RCC 7860 (cell line): Measurements from ENCODE around the gene HOXC9.
A peak's percentile ranks its signal among the peaks of the same experiment; 100 is the strongest.

Source experiments
- DNase-seq: peaks from one replicate; pipeline ENCODE4 v3.0.0-alpha.2; 2015; ENCODE audit warnings: low spot score
- FAIRE-seq: peaks from 2 replicates; lab custom pipeline; 2012; peaks lifted over from hg19 to GRCh38; lab: Jason Lieb, UNC

HOXC9 gene

DNA sequence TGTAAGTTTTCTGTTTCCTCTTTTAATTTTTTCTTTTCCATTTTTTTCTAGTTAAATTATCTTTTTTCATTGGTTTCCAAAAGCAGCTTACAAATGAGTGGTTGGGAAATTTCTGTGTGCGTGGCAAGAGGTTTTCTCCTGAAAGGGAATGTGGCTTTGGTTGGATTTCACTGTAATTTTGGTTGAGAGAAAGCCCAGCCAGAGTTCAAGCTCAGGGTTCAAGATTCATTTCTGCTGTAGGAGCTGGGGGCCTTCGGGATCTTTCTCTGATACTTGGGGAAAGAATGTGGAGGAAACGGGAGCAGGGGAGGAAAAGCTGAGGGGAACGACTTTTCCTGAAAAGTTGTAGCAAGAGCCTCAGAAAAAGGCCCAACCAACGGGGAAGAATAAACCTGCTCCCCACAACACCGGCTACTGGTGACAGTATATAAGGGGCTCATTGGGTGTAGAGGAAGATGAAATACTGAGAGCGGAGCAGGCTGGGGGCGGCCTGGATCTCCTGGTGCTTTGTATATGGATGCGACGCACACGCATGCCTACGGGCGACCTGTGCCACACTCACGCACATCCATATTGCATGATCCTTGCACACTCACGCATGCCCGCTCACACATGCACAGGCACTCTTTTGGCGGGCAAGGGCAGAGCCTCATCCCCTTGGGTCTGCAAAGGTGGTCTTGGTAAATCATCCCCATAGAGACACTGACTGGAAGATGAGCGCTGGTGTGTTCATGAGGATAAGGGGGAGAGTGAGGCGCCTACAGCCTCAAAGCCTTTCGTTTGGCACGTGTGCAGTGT, 13.1 kb upstream of the HOXC9 start:
- DNase-seq (no peak), FAIRE-seq (no peak)

GRCh38 chr12:53987787-53988230, 12.2 kb upstream of the HOXC9 start:
- no peak for FAIRE-seq

DNA sequence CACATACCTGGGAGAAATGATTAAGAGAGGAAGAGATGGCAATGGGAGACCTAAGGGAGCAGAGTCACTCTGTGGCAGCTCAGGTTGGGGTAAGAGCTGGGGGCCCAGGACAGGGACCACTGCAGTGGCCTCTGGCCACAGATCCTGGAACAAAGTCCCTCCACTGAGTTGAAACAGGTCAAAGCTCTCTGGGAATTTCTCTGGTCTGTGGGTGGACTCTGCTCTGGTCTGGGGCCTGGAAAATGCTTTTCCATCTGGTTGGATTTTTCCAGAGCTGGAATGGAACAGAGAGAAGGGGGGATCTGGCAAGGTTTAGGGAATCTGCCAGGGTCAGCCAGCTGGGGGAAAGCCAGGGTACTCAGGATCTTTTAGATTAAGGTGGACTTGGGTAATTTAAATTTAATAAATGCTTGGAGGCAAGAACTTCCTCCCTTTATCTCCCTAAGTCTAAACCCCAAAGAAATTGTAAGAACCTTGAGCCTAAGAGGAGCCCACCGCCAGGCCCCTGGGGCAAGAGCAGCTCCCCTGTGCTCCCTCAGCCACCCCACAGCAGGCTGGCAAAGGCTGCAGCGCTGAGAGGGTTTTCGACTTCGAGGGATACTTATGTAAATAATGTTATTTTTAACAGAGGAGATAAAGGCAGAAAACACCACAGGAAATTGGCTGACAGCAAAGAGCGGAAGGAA, 11.3 kb upstream of the HOXC9 start:
- no peak for DNase-seq
- FAIRE-seq: no peak

More at GRCh38 chr12:53987787-53988230, 12.2 kb upstream of the HOXC9 start:
- DNase-seq: no peak

- FAIRE-seq (no peak), DNase-seq (no peak)
Measured at GRCh38 chr12:53989227-53990113, 10.5 kb upstream of the HOXC9 start.

DNA sequence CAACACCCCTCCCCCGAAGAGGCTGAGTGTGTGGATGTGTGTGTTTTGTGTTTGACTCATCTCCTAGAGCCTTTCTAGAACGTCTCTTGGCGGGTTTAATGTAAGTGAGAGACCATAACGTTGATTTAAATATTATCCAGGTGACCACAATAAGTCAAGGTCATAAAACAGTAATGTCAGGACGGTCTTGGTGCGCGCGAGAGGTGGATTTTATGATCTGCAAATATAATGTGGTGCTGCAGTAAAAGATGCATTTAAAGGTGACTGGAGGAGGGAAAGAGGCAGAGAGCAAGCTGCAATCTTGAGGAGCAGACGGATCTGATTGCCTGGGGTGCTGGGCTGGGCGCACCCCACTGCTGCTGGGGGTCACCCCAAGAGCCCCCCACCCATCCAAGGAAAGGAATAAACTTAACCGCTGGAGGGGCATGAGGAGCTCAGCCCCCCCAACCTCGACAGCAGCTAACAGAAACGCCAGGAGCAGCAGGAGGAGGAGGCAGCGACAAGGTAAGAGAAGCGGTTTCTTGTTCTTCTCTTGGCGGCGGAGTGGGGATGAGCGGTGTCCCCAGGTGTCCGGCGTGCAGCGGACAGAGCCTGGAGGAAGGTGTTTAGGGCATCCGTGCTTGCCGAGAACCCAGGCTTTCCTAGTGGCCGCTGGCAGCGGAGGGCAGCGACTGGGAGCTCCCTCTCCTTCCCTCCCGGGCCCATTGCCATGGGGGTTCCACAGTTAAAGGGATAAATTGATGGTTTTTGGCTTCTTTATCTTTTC, 9.5 kb upstream of the HOXC9 start:
- DNase-seq: peak; percentile 49
- peak; percentile 90 for FAIRE-seq

DNA sequence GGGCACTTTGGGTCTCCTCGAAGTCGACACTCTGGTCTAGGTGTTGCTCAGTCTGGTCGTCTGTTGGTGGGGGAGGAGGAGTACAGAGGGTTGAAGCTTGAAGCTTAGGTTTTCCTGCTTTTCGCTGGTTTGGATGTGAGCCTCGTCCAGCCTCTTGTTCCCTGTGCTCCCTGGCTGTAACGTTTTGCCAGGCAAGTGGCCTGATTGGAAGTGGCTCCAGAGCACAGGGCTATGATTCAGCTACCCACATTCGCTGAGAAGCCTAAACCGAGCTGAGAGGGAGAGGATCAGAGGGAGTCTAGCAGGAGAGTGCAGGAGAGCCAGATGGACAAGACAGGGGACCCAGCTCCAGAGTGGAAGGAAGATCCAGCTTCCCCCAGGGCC, 8.9 kb upstream of the HOXC9 start:
- peak; percentile 81 for FAIRE-seq
- DNase-seq: peak; percentile 67

DNA sequence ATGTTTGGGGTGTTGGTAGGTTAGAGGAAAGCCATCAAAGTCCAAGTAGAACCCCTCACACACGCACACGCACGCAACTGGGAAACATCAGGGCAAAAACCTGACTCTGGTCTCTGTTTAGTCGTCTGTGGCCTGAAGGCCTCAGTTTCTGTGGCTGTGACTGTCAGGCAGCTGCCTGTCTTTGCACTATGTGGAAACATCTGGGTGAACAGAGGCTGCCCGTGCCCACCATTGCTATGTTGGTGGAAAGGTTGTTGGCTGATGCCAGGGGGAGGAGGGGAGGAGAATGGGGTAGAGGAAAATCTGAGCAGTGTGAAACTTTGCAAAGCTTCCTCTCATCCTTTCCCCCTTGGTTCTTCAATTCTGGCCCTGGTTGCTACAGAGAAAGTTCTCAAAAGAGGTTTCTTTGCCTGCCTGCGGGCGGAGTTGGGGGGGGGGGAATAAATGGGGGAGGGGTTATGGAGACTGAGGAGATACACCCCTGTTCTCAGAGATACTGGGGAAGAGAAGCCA, 7.5 kb upstream of the HOXC9 start:
- no peak for DNase-seq

GRCh38 chr12:53993162-53994008, 6.6 kb upstream of the HOXC9 start:
- FAIRE-seq (no peak), DNase-seq (no peak)

More for the DNA sequence above, 7.5 kb upstream of the HOXC9 start:
- FAIRE-seq: no peak

GRCh38 chr12:53994009-53994263, 6.0 kb upstream of the HOXC9 start:
- FAIRE-seq: no peak

DNA sequence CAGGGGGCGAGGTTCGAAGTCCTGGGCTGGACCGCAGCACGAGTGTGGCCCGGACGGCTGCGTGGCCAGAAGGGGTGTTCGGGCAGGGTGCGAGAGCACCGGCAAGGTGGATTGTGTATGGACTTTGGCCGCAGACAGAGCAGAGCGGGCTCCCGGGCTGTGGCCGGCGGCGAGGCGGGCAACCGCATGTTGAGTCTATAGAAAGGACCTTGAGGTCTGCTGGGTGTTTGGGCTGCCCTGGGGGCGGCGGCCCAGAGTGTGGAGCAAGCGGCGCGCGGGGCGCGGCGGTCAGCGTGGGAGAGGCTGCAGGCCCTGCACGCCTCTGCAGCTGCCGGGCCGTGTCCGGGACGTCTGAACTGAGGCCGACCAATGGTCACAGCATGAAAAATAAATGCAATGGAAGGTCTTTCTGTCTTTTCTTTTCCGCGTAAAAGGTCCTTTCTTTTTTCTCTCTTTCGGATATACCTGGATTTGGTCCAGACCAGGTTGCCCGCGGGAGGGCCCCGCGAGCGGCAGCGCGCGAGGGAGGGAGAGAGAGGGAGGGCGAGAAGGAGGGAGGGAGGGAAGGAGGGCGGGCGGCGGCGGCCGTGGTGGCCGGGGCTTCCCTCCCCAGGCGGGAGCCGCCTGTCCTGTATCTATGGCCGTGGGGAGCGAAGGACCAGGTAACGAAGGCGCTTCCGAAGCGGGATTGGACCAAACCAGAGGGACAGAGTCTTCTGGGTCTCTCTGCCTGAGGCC, 5.5 kb upstream of the HOXC9 start:
- FAIRE-seq (no peak), DNase-seq (peak; percentile 32)

More at GRCh38 chr12:53994009-53994263, 6.0 kb upstream of the HOXC9 start:
- no peak for DNase-seq

DNA sequence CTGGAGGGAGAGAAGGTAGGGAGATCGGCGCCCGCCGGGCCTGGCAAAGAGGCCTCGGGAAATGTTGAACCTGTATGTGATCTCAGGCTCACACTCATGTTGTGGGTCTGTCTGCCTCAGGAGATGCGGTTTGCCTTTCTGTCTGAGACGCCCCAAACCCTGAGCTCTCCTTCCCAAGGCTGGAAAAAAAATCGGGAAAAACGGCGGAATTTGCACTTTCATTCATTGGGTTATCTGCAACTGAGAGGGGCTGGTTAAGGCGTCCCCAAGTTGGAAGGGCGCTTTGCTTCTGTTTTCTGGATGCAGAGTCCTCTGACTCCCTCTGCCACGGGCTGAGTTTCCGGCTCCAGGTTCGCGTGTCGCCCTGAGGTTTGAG, 5.0 kb upstream of the HOXC9 start:
- DNase-seq: no peak
- FAIRE-seq: no peak

GRCh38 chr12:53995378-53996239, 4.4 kb upstream of the HOXC9 start:
- FAIRE-seq (no peak), DNase-seq (peak; percentile 58)

GRCh38 chr12:53996240-53997203, 3.4 kb upstream of the HOXC9 start:
- DNase-seq: no peak
- FAIRE-seq: no peak

DNA sequence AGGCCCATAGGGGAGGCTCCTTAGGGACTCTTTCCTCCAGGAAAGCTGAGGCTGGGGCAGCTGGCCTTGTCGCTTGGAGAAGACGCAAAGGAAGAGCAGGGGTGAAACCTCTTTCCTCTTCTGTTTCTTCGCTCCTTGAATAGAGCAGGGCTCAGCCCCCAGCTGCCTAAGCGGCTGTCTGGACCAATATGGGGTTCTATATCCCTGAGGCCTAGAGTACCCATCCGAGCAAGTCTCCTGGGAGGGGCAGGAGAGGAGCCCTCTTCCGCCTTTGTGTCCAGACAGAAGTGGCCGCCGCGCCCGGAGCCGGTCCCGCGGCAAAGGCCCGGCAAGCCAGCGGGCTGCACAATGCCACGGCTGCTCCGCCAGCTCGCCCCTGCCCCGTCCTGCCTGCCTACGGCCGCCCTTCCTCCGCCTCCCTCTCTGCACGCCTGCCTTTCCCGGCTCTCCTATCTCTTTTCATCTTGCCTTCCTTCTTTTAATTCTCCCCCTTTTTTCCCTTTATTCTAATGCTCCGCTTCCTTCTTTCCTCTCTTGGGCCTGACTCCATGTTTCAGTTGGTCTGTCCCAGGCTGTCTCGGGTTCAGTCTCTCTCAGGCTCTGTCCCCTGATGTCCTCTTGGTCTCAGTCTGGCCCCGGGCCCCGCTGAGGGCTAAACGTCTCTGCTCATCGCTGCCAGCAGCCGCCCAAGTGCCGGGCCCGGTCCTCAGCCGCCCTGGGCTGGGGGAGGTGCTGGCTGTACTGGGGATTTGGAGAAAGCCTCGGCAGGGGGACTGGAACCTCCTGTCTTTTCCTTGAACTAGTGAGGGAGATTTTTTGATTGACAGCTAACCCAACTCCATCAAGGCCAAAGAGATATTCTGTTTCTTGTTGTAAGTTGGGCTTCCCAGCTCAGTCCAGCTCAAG, 2.5 kb upstream of the HOXC9 start:
- FAIRE-seq (no peak), DNase-seq (no peak)

DNA sequence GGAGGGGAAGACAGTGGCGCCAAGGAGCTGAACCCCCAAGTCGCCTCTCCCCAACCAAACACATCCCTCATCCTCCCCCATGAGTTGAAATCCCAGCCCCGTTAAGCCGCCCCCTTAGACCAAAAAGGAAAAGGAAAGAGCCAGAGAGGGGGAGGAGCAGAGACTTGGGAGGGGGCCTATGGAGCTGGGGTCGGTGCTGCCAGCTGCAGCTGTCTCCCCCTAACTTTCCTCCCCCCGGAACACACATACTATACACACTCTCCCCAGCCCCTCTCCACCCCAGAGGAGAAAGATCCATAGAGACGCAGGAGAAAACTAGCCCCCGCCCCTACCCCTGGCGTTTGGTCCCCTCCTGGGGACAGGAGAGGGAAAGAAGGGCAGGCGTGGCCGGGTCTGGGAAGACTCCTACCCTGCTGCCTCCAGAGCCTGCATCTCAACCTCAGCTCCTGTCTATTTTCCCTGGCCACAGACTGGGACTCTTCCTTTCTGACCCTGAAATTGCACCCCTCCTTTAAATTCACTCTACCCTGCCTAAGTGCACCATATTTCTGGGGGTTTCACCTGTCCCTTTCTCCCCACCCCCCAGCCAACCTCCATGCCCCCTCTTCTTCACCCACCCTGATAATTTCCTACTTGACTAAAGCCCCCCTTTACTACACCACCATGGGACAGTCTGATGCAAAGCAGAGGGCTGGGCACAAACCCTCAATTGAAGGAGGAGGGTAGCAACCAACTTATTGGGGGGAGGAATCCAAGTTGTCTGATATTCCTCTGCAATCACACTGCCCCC, 1.7 kb upstream of the HOXC9 start:
- DNase-seq (no peak), FAIRE-seq (no peak)
